H1 (cell line): Measurements from ENCODE around the gene APOC3. TPM values are rescaled to one million over a fixed set of nuclear protein-coding genes. Genes with fewer than 3 reads are reported as not detected.

Experiments used
- CTCF ChIA-PET: fragments of 300-600 bp; sonication (Branson Sonifier 250); formaldehyde crosslinking; loops from one replicate; lab custom pipeline; 2021; ENCODE audit not compliant: partially characterized antibody; lab: Charles Lee
- POLR2A ChIA-PET: fragments of 300-600 bp; sonication (Branson Sonifier 250); formaldehyde crosslinking; loops from one replicate; lab custom pipeline; 2021; ENCODE audit warnings: inconsistent platforms; ENCODE audit not compliant: partially characterized antibody; lab: Charles Lee
- DNase-seq, 2 experiments: peaks; one replicate each; pipeline versions ENCODE4 v3.0.0 to v3.0.0-alpha.2; 2010 to 2022; ENCODE audit warnings: low spot score in 2 of 2, low read depth in 1 of 2, mixed read lengths in 1 of 2
- FAIRE-seq: peaks from 2 replicates; lab custom pipeline; 2011; peaks lifted over from hg19 to GRCh38; lab: Jason Lieb, UNC
- H2AFZ ChIP-seq: 2 replicates; pipeline ENCODE4 v1.8.1; 2012; ENCODE audit warnings: low read length, inconsistent platforms
- H2AK5ac ChIP-seq: 2 replicates; pipeline ENCODE4 v1.6.1; 2013; ENCODE audit warnings: low read depth, low read length
- H2BK120ac ChIP-seq: replicated peaks from 2 replicates; pipeline ENCODE3; 2013; ENCODE audit warnings: low read depth, low read length, inconsistent platforms
- H2BK12ac ChIP-seq: 2 replicates; pipeline ENCODE4 v1.6.1; 2013; ENCODE audit warnings: low read depth, low read length
- H2BK15ac ChIP-seq: 2 replicates; pipeline ENCODE4 v1.6.1; 2013; ENCODE audit warnings: low read length
- H2BK20ac ChIP-seq: 2 replicates; pipeline ENCODE4 v1.6.1; 2013; ENCODE audit warnings: low read length
- H2BK5ac ChIP-seq: 2 replicates; pipeline ENCODE4 v1.6.1; 2013; ENCODE audit warnings: low read depth, low read length
- H3K14ac ChIP-seq: 2 replicates; pipeline ENCODE4 v1.6.1; 2013; ENCODE audit warnings: inconsistent platforms; ENCODE audit not compliant: insufficient read length
- H3K18ac ChIP-seq: 2 replicates; pipeline ENCODE4 v1.6.1; 2013; ENCODE audit warnings: low read length; ENCODE audit errors: extremely low read depth
- H3K23ac ChIP-seq: 2 replicates; pipeline ENCODE4 v1.6.1; 2013; ENCODE audit warnings: inconsistent platforms; ENCODE audit not compliant: insufficient read length
- H3K23me2 ChIP-seq: 2 replicates; pipeline ENCODE4 v1.6.1; 2013; ENCODE audit warnings: low read depth, low read length
- H3K27ac ChIP-seq: 2 replicates; pipeline ENCODE4 v1.6.1; 2011; ENCODE audit warnings: low read depth, low read length, inconsistent platforms
- H3K27me3 ChIP-seq, 4 experiments: replicated peaks in 1 of 4; 1 replicate in 1 of 4; 2 replicates in 3 of 4; pipeline versions ENCODE4 v1.6.1 to v1.8.1; 2011 to 2013; ENCODE audit warnings: low read length in 3 of 4, mild to moderate bottlenecking in 3 of 4, inconsistent platforms in 2 of 4, mixed read lengths in 2 of 4, moderate library complexity in 1 of 4; ENCODE audit not compliant: control insufficient read depth in 3 of 4, insufficient read depth in 3 of 4; ENCODE audit errors: extremely low read depth in 1 of 4
- H3K36me3 ChIP-seq, 4 experiments: 2 replicates each; pipeline versions ENCODE4 v1.6.1 to v1.8.1; 2011 to 2013; ENCODE audit warnings: mild to moderate bottlenecking in 4 of 4, low read length in 3 of 4, moderate library complexity in 2 of 4, control low read depth in 1 of 4, inconsistent platforms in 1 of 4; ENCODE audit not compliant: insufficient read depth in 4 of 4, control insufficient read depth in 2 of 4
- H3K4ac ChIP-seq: replicated peaks from 2 replicates; pipeline ENCODE3; 2013; ENCODE audit warnings: low read length, low read depth, mixed read lengths, inconsistent platforms; ENCODE audit not compliant: insufficient read length
- H3K4me1 ChIP-seq, 4 experiments: replicated peaks in 1 of 4; 1 replicate in 1 of 4; 2 replicates in 3 of 4; pipeline versions ENCODE4 v1.6.1 to v1.8.1; 2011 to 2013; ENCODE audit warnings: low read length in 3 of 4, inconsistent platforms in 2 of 4, mixed read lengths in 1 of 4; ENCODE audit not compliant: insufficient read depth in 4 of 4, control insufficient read depth in 3 of 4
- H3K4me2 ChIP-seq, 2 experiments: 2 replicates each; pipeline versions ENCODE4 v1.6.1 to v1.8.1; 2011 to 2013; ENCODE audit warnings: low read depth in 2 of 2, low read length in 2 of 2, control low read depth in 1 of 2, inconsistent platforms in 1 of 2, mild to moderate bottlenecking in 1 of 2; ENCODE audit not compliant: insufficient read depth in 1 of 2
- H3K4me3 ChIP-seq, 4 experiments: fragments of 200-600, 300-600 bp in 1 of 4; sonication (generic), shearing (Covaris generic), sonication (Bioruptor Twin) in 1 of 4; 2 replicates each; pipeline versions ENCODE4 v1.5.1 to v1.8.1; 2011 to 2016; ENCODE audit warnings: low read length in 4 of 4, low read depth in 3 of 4, control low read depth in 2 of 4, inconsistent platforms in 2 of 4, mild to moderate bottlenecking in 2 of 4, mixed read lengths in 1 of 4, moderate library complexity in 1 of 4; ENCODE audit not compliant: insufficient read depth in 2 of 4; ENCODE audit errors: extremely low read depth in 1 of 4
- H3K56ac ChIP-seq: replicated peaks from 2 replicates; pipeline ENCODE3; 2013; ENCODE audit warnings: low read depth, mild to moderate bottlenecking, mixed read lengths, low read length, inconsistent platforms; ENCODE audit not compliant: insufficient read length
- H3K79me1 ChIP-seq: 2 replicates; pipeline ENCODE4 v1.6.1; 2013; ENCODE audit warnings: low read depth, low read length, control low read depth
- H3K79me2 ChIP-seq, 2 experiments: 2 replicates each; pipeline versions ENCODE4 v1.6.1 to v1.8.1; 2012 to 2013; ENCODE audit warnings: low read length in 2 of 2, mild to moderate bottlenecking in 2 of 2, inconsistent platforms in 1 of 2; ENCODE audit not compliant: insufficient read depth in 2 of 2, control insufficient read depth in 1 of 2
- H3K9ac ChIP-seq, 4 experiments: replicated peaks in 1 of 4; 1 replicate in 1 of 4; 2 replicates in 3 of 4; pipeline versions ENCODE4 v1.6.1 to v1.8.1; 2011 to 2013; ENCODE audit warnings: low read depth in 3 of 4, low read length in 3 of 4, control low read depth in 2 of 4, mild to moderate bottlenecking in 2 of 4, moderate library complexity in 2 of 4, inconsistent platforms in 1 of 4; ENCODE audit errors: extremely low read depth in 1 of 4
- H3K9me3 ChIP-seq, 2 experiments: 2 replicates each; pipeline versions ENCODE4 v1.6.1 to v1.8.1; 2012 to 2013; ENCODE audit warnings: mild to moderate bottlenecking in 2 of 2, moderate library complexity in 2 of 2, control low read depth in 1 of 2, inconsistent platforms in 1 of 2, low read depth in 1 of 2, low read length in 1 of 2, mixed read lengths in 1 of 2; ENCODE audit not compliant: insufficient read depth in 2 of 2
- H4K20me1 ChIP-seq, 2 experiments: replicated peaks in 1 of 2; 2 replicates each; pipeline versions ENCODE3 to v1.8.1; 2011 to 2013; ENCODE audit warnings: inconsistent platforms in 2 of 2, low read length in 2 of 2, mild to moderate bottlenecking in 1 of 2; ENCODE audit not compliant: insufficient read depth in 2 of 2, control insufficient read depth in 1 of 2
- H4K5ac ChIP-seq: 2 replicates; pipeline ENCODE4 v1.6.1; 2013; ENCODE audit warnings: low read length, low read depth, mixed read lengths, inconsistent platforms; ENCODE audit not compliant: insufficient read length
- H4K8ac ChIP-seq: 2 replicates; pipeline ENCODE4 v1.8.0; 2013; ENCODE audit warnings: mild to moderate bottlenecking, moderate library complexity, low read length, inconsistent platforms; ENCODE audit not compliant: insufficient read depth; ENCODE audit errors: extremely low read depth
- H4K91ac ChIP-seq: replicated peaks from 2 replicates; pipeline ENCODE3; 2013; ENCODE audit warnings: low read length, mixed read lengths, inconsistent platforms; ENCODE audit not compliant: insufficient read length
- ASH2L ChIP-seq: fragments of 200-600, 300-600 bp; sonication (generic); IDR thresholded peaks from one replicate; pipeline ENCODE4 v1.7.1; 2017; ENCODE audit warnings: low read length
- CHD1 ChIP-seq: IDR thresholded peaks from 2 replicates; pipeline ENCODE4 v1.6.1; 2012; ENCODE audit warnings: low read depth, low read length, improper control_type of control experiment
- CHD2 ChIP-seq: IDR thresholded peaks from 2 replicates; pipeline ENCODE4 v1.6.1; 2012; ENCODE audit warnings: low read length, improper control_type of control experiment
- FOSL1 ChIP-seq: IDR thresholded peaks from 2 replicates; pipeline ENCODE4 v1.6.1; 2011; ENCODE audit warnings: mild to moderate bottlenecking, low read depth, low read length, moderate library complexity; ENCODE audit not compliant: insufficient read depth
- GABPA ChIP-seq: IDR thresholded peaks from 2 replicates; pipeline ENCODE4 v1.6.1; 2011; ENCODE audit warnings: mild to moderate bottlenecking, low read length, moderate library complexity, borderline replicate concordance; ENCODE audit not compliant: insufficient read depth
- HDAC6 ChIP-seq: IDR thresholded peaks from one replicate; pipeline ENCODE4 v1.7.1; 2012; ENCODE audit warnings: low read depth, mild to moderate bottlenecking, inconsistent platforms, low read length, moderate library complexity
- KDM1A ChIP-seq: fragments of 200-600, 300-600 bp; sonication (generic); IDR thresholded peaks from 2 replicates; pipeline ENCODE4 v1.7.1; 2016; ENCODE audit warnings: mild to moderate bottlenecking, low read length, borderline replicate concordance
- MAX ChIP-seq: IDR thresholded peaks from 2 replicates; pipeline ENCODE4 v1.6.1; 2012; ENCODE audit warnings: inconsistent platforms
- RXRA ChIP-seq: IDR thresholded peaks from 2 replicates; pipeline ENCODE4 v1.6.1; 2011; ENCODE audit warnings: low read depth, mild to moderate bottlenecking, low read length, moderate library complexity; ENCODE audit not compliant: insufficient read depth
- SIN3A ChIP-seq, 2 experiments: IDR thresholded peaks in 1 of 2; conservative IDR thresholded peaks in 1 of 2; 2 replicates each; pipeline ENCODE4 v1.6.1; 2011 to 2012; ENCODE audit warnings: low read length in 2 of 2, improper control_type of control experiment in 1 of 2, low read depth in 1 of 2, mild to moderate bottlenecking in 1 of 2
- SIRT6 ChIP-seq: IDR thresholded peaks from one replicate; pipeline ENCODE4 v1.7.1; 2012; ENCODE audit warnings: low read length, inconsistent platforms
- TCF12 ChIP-seq: IDR thresholded peaks from 2 replicates; pipeline ENCODE4 v1.6.1; 2011; ENCODE audit warnings: low read depth, mild to moderate bottlenecking, low read length
- WGBS, 2 experiments: shearing (Covaris generic) in 1 of 2; methylation state at CpG; one replicate each; pipeline versions ENCODE4 v1.1.6 to v1.1.7; 2013 to 2015; ENCODE audit warnings: low lambda C conversion rate in 2 of 2, mixed read lengths in 2 of 2, inconsistent platforms in 1 of 2, low coverage in 1 of 2, missing lambda C conversion rate in 1 of 2; ENCODE audit not compliant: insufficient replicate concordance in 2 of 2, insufficient coverage in 1 of 2, insufficient read length in 1 of 2; ENCODE audit errors: extremely low coverage in 1 of 2, missing lambda C conversion rate in 1 of 2; 5-methylcytosine and 5-hydroxymethylcytosine counted together
- polyA plus RNA-seq, 7 experiments: library from polyadenylated mRNA; depleted of rRNA in 3 of 7; stranded (reverse) in 5 of 7; unstranded in 2 of 7; fragments of >200 nt in 5 of 7; fragments of 200-250 nt in 2 of 7; gene quantifications; 1 replicate in 5 of 7; 2 replicates in 1 of 7; 4 replicates in 1 of 7; pipeline versions ENCODE4 v1.2.1 to v1.2.3, GENCODE V29; 2011 to 2013; ENCODE audit warnings: missing spikeins in 2 of 7, mixed read lengths in 2 of 7
- total RNA-seq: library from RNA; stranded (reverse); fragmentation: NEBNext Ultra II Directional; extraction: Animal tissue kit (Norgen Biotek cat#: 25700); gene quantifications from 2 replicates; pipeline ENCODE4 v1.2.1, GENCODE V29; 2021

The APOC3 gene
- total and polyA plus RNA-seq, 2 of the 8 experiments (the other 6 are each of a cell fraction or from before 2014, with no cell fraction given), result not detected

GRCh38 chr11:116813170-116813569 lies 16.5 kb upstream of the APOC3 start:
- H3K79me1 ChIP-seq, result no peaks in the 10 kb centered on the region
- no peak for FAIRE-seq
- no peak overlapping the region for H3K23ac ChIP-seq
- no peak overlapping the region for H2BK5ac ChIP-seq
- no peak overlapping the region for H3K56ac ChIP-seq
- no peak overlapping the region for H3K14ac ChIP-seq
- H3K4me3 ChIP-seq, result no peak overlapping the region
- H2AK5ac ChIP-seq, result no peak overlapping the region
- no peak overlapping the region for H3K27ac ChIP-seq
- no peaks in the 10 kb centered on the region for H3K79me2 ChIP-seq
- H4K91ac ChIP-seq, result no peak overlapping the region
- H2BK12ac ChIP-seq, result no peak overlapping the region
- H3K4me2 ChIP-seq, result no peak overlapping the region
- no peak overlapping the region for H2BK120ac ChIP-seq
- no peak overlapping the region for H3K18ac ChIP-seq
- H3K4me1 ChIP-seq, result no peaks in the 10 kb centered on the region
- H2AFZ ChIP-seq, result no peak overlapping the region
- DNase-seq, result no peak
- no peaks in the 10 kb centered on the region for H4K20me1 ChIP-seq
- H3K36me3 ChIP-seq, result no peaks in the 10 kb centered on the region
- H2BK20ac ChIP-seq, result no peak overlapping the region
- H3K9me3 ChIP-seq, result no peaks in the 10 kb centered on the region
- WGBS, 2 experiments, result 87% methylated on average over 1 of the region's 1 CpG; no CpG with 5 or more reads in 1 of the 2 experiments
- H3K23me2 ChIP-seq, result no peaks in the 10 kb centered on the region; the same call in 1 of the 2 replicates
- POLR2A ChIA-PET, result interaction anchor here (1.4 kb wide), 1 partner anchor 23 kb away, joined by 3 read pairs; no protein-coding TSS in a partner anchor
- no peak overlapping the region for H4K5ac ChIP-seq
- H3K4ac ChIP-seq, result no peak overlapping the region
- CTCF ChIA-PET, result interaction anchor here (0.6 to 2.0 kb wide), 12 partner anchors 10 to 326 kb away, joined by 3 to 11 read pairs (median 4); partner anchors contain the start of genes APOA1, APOA4 and APOA5
- H3K27me3 ChIP-seq, result no peaks in the 10 kb centered on the region
- H2BK15ac ChIP-seq, result no peak overlapping the region
- no peak overlapping the region for H3K9ac ChIP-seq
- TF ChIP-seq CHD1 (no peak), GABPA (no peak), TCF12 (no peak), KDM1A (no peak), SIRT6 (no peak), RXRA (no peak), ASH2L (no peak), CHD2 (no peak), HDAC6 (no peak), FOSL1 (no peak), MAX (no peak), SIN3A (conservative IDR thresholded peaks at IDR 0.05 in 1 of 2, IDR thresholded peaks at IDR 0.05 in 1 of 2; ENCODE audit: low read depth in 1 of 2, low read length in 2 of 2) (no peak)
- H4K8ac ChIP-seq, result no peak overlapping the region
